GM12875 (cell line): ENCODE data around the gene KCNC3.
"Not testable (repeated sequence)": the region's sequence is repeated elsewhere in the genome, so short reads cannot be mapped to it uniquely, and the experiment has no call there.

Experiments
- H3K4me3 ChIP-seq: one replicate; pipeline ENCODE4 v1.5.1; 2011; ENCODE audit warnings: low read depth, low read length, control low read depth
- CTCF ChIP-seq: IDR thresholded peaks from 2 replicates; pipeline ENCODE4 v1.5.1; 2011; ENCODE audit warnings: low read depth, mild to moderate bottlenecking, control low read depth, inconsistent platforms, low read length, moderate library complexity, borderline replicate concordance; ENCODE audit not compliant: insufficient read depth

Gene KCNC3

GRCh38 chr19:50349277-50350057 lies 20.3 kb upstream of the KCNC3 start:
- H3K4me3 ChIP-seq: no peak overlapping the region
- TF ChIP-seq CTCF: peak; percentile 20; the same call in 1 of the 2 replicates

DNA sequence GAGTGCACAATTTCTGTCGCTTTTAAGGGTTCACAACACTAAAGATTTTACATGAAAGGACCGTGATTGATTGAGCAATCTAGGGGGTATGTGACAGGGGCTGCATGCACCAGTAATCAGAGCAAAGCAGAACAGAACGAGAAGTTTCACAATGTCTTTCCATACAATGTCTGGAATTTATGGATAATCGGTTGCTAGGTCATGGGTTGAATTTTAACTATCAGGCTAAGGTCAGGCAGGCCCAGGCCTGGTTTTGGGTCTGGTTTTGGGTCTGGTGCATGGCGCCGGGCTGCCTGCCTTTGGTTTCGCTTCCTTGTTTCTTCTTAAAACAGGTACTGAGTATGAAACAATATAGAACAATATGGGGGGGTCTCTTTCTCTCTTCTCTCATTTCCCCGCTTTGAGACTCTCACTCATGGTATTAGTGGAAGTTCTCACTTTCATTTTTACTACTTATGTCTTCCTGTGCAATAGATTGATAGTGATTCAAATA lies 18.0 kb upstream of the KCNC3 start:
- H3K4me3 ChIP-seq: not testable (repeated sequence)

- H3K4me3 ChIP-seq: peak overlapping the region; percentile 69
Measured at GRCh38 chr19:50344661-50345318, 15.6 kb upstream of the KCNC3 start.

GRCh38 chr19:50341091-50341564 lies 12.0 kb upstream of the KCNC3 start:
- peak overlapping the region; percentile 18 for H3K4me3 ChIP-seq
- TF ChIP-seq CTCF: no peak

More at GRCh38 chr19:50344661-50345318, 15.6 kb upstream of the KCNC3 start:
- no peak for TF ChIP-seq CTCF

DNA sequence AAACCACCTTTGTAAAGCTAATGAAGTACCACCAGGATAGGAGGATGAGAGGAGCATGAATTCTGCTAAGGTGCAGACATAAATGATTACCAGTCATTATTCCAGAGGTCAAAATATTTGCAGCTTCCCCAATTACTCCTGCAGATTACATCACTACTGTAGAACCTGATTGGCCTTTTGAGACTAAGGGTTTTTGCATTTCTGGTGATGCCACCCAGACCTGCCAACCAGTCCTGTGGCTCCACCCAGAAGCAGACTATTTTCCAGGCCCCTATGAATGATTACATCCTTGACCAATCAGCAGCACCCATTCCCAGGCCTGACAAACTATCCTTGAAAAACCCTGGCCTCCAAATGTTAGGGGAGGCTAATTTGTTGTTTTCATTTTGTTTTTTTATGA lies 11.2 kb upstream of the KCNC3 start:
- TF ChIP-seq CTCF: no peak
- peak overlapping the region; percentile 16 for H3K4me3 ChIP-seq

DNA sequence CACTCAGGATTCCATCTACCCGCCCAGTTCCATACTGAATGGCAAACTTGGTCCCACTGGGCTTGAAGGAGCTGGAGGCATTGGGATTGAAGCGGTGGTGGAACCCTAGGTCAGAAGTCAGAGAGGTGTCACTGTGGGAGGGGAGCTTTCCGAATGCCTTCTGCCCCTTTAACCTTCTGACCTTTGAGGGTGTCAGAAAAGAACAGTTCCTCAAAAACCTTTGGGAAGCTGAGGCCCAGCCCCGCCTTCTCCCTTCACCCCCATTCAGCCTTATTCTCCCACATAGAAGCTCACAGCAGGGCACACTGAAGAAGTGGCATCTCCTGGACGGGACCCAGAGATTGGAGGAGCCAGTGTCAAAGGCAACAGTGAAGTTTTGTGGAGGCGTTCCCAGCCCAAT lies 7.9 kb upstream of the KCNC3 start:
- not testable (repeated sequence) for H3K4me3 ChIP-seq

DNA sequence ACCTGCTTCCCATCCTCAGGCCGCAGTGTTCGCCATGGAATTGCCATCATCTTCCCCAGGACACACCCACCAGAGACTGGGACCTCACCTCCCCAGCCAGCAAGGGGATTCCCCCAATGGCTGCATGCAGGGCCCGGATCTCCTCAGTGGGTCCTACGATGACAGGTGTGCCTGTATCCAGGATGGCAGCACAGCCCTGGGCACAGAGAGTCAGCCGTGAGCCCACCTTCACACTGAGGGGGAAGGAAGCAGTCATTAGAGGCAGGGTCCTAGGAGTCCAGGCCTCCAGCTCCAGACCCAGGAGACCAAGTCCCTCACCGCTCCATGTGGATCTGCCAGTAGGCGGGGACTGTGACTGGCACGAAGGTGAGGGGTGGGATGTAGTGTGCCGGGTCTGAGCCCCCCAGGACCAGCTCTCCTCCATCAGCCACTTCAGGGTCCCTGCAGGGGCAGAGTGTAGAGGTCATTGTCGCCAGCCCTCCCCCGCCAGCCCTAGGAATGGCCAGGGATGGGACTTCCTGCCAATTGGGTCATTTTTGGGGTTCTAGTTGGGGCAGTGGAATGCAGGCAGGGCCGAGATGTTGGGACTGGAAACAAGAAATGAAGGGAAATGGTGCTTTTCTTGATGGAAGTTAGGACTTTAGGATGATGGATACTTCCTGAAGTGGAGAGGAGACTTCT lies 5.7 kb upstream of the KCNC3 start:
- no peak overlapping the region for H3K4me3 ChIP-seq
- TF ChIP-seq CTCF: no peak
